HG03469 (cell line): ENCODE results near the gene ZNF260.
A peak's percentile ranks its signal among the peaks of the same experiment; 100 is the strongest.
"Not testable (repeated sequence)": the region's sequence is repeated elsewhere in the genome, so short reads cannot be mapped to it uniquely, and the experiment has no call there.

Experiments used
- ATAC-seq: cut with Tn5 transposase; IDR thresholded peaks from one replicate; pipeline ENCODE4 v1.9.1; 2021; ENCODE audit warnings: mild to moderate bottlenecking, moderate library complexity, moderate number of reproducible peaks; ENCODE audit not compliant: unreplicated experiment

ZNF260 gene

DNA sequence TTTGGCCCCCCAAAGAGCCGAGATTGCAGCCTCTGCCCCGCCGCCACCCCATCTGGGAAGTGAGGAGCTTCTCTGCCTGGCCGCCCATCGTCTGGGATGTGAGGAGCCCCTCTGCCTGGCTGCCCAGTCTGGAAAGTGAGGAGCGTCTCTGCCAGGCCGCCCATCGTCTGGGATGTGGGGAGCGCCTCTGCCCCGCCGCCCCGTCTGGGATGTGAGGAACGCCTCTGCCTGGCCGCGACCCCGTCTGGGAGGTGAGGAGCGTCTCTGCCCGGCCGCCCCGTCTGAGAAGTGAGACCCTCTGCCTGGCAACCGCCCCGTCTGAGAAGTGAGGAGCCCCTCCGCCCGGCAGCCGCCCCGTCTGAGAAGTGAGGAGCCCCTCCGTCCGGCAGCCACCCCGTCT is 37.2 kb downstream of the ZNF260 start:
- not testable (repeated sequence) for ATAC-seq

DNA sequence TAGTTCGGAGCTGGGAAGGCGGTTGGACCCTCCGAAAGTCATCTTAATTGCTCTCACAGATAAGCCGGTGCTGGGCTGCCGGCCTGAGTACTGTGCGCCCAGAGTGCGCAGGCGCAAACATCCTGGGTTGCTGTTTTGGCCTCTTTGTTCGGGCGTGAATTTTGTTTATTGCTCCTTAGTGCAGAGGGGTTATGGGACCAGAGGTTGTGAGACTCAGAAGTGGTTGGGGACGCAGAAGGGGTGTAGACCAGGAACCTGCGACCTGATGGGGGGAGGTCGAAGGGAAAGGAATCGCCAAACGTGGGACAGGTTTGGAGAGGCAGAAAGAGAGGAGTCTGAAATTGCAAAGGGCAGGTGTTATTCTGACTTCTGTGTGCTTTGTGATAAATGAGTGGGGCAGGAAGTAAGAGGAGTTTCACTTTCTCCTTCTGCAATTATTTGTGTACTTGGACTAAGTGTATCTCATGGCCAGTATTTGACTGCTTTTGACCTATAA is 38.1 kb downstream of the ZNF260 start:
- ATAC-seq, result peak; percentile 36

DNA sequence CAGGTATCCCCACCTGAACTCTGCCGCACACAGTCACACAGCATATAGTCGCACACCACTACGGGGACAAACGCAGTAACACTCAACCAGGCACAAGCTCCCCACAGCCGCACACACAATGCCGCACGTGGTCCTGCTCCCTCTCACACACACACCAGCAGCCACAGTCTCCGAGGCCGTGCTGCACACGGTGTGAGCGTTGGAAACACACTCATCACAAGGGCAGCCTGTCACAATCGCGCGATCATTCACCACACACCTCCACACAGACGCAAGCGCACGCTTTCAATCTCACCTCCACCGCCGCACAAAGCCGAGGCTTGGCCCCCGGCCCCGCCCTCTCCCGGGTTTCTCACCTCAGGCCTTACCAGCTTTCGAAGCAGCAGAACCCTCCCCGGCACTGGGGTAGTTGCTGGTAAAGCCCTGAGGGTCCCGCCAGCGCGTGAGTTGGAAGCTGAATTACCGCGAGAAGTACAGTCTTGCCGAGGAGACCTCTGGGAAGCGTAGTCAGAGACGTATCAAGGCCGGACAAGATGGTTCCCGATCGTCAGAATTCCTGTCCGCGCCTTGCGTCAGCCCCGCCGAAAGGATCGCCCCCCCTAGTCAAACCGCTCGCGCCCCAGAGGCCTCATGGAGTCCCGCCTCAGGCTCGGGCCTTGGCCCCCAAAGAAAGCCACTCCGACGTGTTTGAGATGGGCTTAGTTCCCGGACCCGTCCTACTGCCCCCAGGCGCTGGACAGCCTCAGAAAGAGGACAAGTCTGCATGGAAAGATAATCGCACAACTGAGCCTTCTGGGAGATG is 38.8 kb downstream of the ZNF260 start, which contains the start of gene ZNF566:
ZNF566 (minus strand) TSS at position 444 of the 802 bp plus-strand sequence. CDS start 13,004 bp downstream, outside the sequence.
- ATAC-seq, result peak; percentile 68

DNA sequence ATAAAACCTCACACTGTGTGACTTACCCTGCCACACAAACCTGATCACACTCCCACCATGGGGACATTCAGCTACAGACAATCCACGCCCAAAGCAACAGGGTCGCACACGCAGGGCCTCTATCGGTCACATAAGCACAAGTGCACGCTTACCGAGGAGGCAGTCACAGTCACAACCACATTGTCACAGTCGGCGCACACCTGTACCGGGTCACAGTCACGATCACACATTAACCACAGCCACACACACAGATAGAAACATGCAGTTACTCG is 39.3 kb downstream of the ZNF260 start:
- ATAC-seq, result no peak

DNA sequence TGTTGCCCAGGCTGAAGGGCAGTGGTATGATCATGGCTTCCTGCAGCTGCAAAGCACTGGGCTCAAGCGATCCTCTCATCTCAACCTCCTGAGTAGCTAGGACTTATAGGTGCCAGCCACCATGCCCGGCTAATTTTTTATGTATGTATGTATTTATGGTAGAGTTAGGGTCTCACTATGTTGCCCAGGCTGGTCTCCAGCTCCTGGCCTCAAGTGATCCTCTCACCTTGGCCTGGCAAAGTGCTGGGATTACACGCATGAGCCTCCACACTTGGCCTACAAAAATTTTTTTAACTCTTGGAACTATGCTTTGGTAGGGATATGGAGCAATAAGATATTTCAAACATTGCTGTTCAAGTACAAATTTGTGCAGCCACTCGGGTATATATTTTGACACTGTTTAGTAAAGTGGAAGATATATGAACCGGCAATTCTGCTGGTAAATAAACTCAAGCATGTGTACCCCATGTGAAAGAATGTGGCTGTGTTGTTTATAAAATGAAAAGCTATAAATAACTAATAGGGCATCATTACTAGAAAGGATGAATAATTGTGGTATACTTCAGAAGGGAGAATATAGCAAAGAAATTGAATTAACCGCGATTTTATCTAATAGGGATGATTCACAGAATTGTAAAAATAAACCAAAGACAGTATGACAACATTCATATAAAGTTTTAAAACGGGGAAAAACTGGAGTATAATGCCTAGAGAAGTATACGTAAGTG is 39.8 kb downstream of the ZNF260 start:
- no peak for ATAC-seq

DNA sequence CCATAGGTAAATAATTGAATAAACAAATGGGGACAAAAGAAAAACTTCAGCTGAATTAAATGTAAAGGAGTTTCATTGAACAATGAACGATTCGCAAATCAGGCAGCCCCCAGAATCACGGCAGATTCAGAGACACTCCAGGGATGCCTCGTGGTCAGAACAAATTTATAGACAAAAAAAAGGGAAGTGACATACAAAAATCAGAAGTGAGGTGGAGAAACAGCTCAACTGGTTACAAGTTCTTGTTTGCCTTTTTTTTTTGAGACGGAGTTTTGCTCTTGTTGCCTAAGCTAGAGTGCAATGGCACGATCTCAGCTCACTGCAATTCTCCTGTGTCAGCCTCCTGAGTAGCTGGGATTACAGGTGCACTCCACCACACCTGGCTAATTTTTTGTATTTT is 44.4 kb downstream of the ZNF260 start:
- no peak for ATAC-seq

DNA sequence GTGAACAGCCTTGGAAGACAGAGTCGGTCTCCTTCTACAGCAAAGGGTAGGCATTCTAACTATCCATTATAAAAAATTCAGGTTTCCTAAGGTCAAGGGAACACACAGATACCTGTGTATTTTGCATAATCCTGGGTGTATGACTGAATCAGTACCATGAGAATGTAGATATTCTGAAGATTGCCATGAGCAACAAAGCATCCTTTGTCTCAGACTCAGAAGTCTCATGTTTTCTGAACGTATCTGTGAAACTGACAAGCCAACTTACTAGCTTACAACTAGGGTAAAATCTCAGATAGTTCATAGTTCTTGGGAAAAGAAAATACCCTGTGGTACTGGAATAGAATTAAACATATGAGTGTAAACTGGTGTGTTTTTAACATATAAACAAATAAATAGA is 45.2 kb downstream of the ZNF260 start:
- ATAC-seq, result no peak
